ENCODE data around the gene CIB1. TPM values are rescaled to one million over a fixed set of nuclear protein-coding genes. Genes with fewer than 3 reads are reported as not detected.

CIB1 gene
- total RNA-seq, 1 experiment from 2014 or later: 45.6 TPM

- no TSS peak for BruUV-seq (replicated peaks)
- no peak for TF ChIP-seq CTCF (IDR thresholded peaks at IDR 0.05; ENCODE audit: unreplicated experiment)
- H3K36me3 Mint-ChIP-seq (ENCODE audit: insufficient read depth, unreplicated experiment): peaks cover 51% of the 10 kb centered on the region
- peaks cover 26% of the 10 kb centered on the region for H3K4me1 Mint-ChIP-seq (ENCODE audit: insufficient read depth, unreplicated experiment)
- POLR2A ChIA-PET: interaction anchor here (1.6 to 5.7 kb wide), 6 partner anchors 8 to 73 kb away, joined by 5 to 99 read pairs (median 60); partner anchors contain the start of genes CIB1, GDPGP1, NGRN and SEMA4B
- no peaks in the 10 kb centered on the region for H3K27me3 Mint-ChIP-seq (ENCODE audit: insufficient read depth, unreplicated experiment)
- no peak for DNase-seq (ENCODE audit: unreplicated experiment)
- CTCF ChIA-PET: interaction anchor here (0.7 to 5.3 kb wide), 5 partner anchors 21 to 122 kb away, joined by 3 to 43 read pairs (median 5); no protein-coding TSS in a partner anchor
- no peak overlapping the region for H3K27ac Mint-ChIP-seq (ENCODE audit: low read depth, unreplicated experiment)
- peak overlapping the region; percentile 58 for H3K4me3 Mint-ChIP-seq (ENCODE audit: unreplicated experiment)
- intact Hi-C loops (cut with micrococcal nuclease): no loop called here
- no peaks in the 10 kb centered on the region for H3K9me3 Mint-ChIP-seq (ENCODE audit: unreplicated experiment)
Observed at GRCh38 chr15:90192961-90193786, 40.6 kb downstream of the CIB1 start.

- intact Hi-C loops (cut with micrococcal nuclease): no loop called here
- peaks cover 45% of the 10 kb centered on the region for H3K36me3 Mint-ChIP-seq (ENCODE audit: insufficient read depth, unreplicated experiment)
- no TSS peak for BruUV-seq (replicated peaks)
- ChIA-PET CTCF (interaction anchor here (0.5 to 5.3 kb wide), 11 partner anchors 8 to 279 kb away, joined by 3 to 43 read pairs (median 6); partner anchors contain the start of genes ARPIN, CIB1 and SEMA4B), POLR2A (interaction anchor here (0.7 to 5.7 kb wide), 14 partner anchors 8 to 298 kb away, joined by 3 to 99 read pairs (median 6); partner anchors contain the start of genes CIB1, GDPGP1, NGRN and SEMA4B)
- H3K9me3 Mint-ChIP-seq (ENCODE audit: unreplicated experiment): no peaks in the 10 kb centered on the region
- no peaks in the 10 kb centered on the region for H3K27me3 Mint-ChIP-seq (ENCODE audit: insufficient read depth, unreplicated experiment)
- peak overlapping the region; percentile 88 for H3K27ac Mint-ChIP-seq (ENCODE audit: low read depth, unreplicated experiment)
- TF ChIP-seq CTCF (IDR thresholded peaks at IDR 0.05; ENCODE audit: unreplicated experiment): no peak
- DNase-seq (ENCODE audit: unreplicated experiment): peak; percentile 92
- peak overlapping the region; percentile 58 for H3K4me3 Mint-ChIP-seq (ENCODE audit: unreplicated experiment)
- H3K4me1 Mint-ChIP-seq (ENCODE audit: insufficient read depth, unreplicated experiment): peaks cover 31% of the 10 kb centered on the region
Observed at GRCh38 chr15:90191794-90192509, 41.8 kb downstream of the CIB1 start.

- H3K4me3 Mint-ChIP-seq (ENCODE audit: unreplicated experiment): peak overlapping the region; percentile 58
- no peaks in the 10 kb centered on the region for H3K27me3 Mint-ChIP-seq (ENCODE audit: insufficient read depth, unreplicated experiment)
- TF ChIP-seq CTCF (IDR thresholded peaks at IDR 0.05; ENCODE audit: unreplicated experiment): no peak
- peak overlapping the region; percentile 88 for H3K27ac Mint-ChIP-seq (ENCODE audit: low read depth, unreplicated experiment)
- intact Hi-C loops (cut with micrococcal nuclease): no loop called here
- CTCF ChIA-PET: interaction anchor here (0.7 to 5.3 kb wide), 10 partner anchors 9 to 278 kb away, joined by 3 to 43 read pairs (median 6); partner anchors contain the start of genes ARPIN, CIB1 and SEMA4B
- POLR2A ChIA-PET: interaction anchor here (0.6 to 5.7 kb wide), 15 partner anchors 9 to 175 kb away, joined by 3 to 99 read pairs (median 7); partner anchors contain the start of genes CIB1, GDPGP1, NGRN and SEMA4B
- peaks cover 42% of the 10 kb centered on the region for H3K36me3 Mint-ChIP-seq (ENCODE audit: insufficient read depth, unreplicated experiment)
- peaks cover 31% of the 10 kb centered on the region for H3K4me1 Mint-ChIP-seq (ENCODE audit: insufficient read depth, unreplicated experiment)
- no TSS peak for BruUV-seq (replicated peaks)
- H3K9me3 Mint-ChIP-seq (ENCODE audit: unreplicated experiment): no peaks in the 10 kb centered on the region
- no peak for DNase-seq (ENCODE audit: unreplicated experiment)
Observed at GRCh38 chr15:90191344-90191687, 42.4 kb downstream of the CIB1 start.

Data from MCF 10A (cell line).